ENCODE data around the gene LRRC9.

DNA sequence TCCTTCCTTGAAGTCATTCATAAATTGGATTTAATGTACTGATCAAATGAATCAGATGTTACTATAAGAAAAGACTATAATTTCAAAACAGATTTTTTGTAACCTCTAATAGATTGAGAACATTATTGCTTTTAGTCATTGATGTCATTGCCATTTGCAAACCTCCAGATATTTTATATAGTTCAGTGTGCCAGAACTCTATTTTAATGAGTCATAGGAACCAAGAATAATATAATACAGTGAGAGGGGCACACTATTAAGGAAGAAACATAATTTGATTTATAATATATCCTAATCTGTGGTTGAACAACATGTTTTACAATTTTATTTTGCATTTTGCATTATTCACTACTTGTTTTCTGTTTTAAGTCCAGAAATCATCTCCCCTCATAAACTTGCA lies 78.0 kb downstream of the LRRC9 start:
- no peak for TF ChIP-seq CTCF (IDR thresholded peaks at IDR 0.05; ENCODE audit: low read depth, low read length, poor library complexity, severe bottlenecking)
- no peak for TF ChIP-seq EZH2phosphoT487 (IDR thresholded peaks at IDR 0.05; ENCODE audit: borderline replicate concordance, low read length)
